NCI-H146 treated with DMSO at 0.1 percent for 48 hours (cell line): ENCODE data around the gene PRPF6.
A peak's percentile ranks its signal among the peaks of the same experiment; 100 is the strongest.

Experiments used
- DNase-seq: peaks from one replicate; lab custom pipeline; 2025; ENCODE audit not compliant: unreplicated experiment; lab: John Stamatoyannopoulos, UW

Gene PRPF6, protein sequence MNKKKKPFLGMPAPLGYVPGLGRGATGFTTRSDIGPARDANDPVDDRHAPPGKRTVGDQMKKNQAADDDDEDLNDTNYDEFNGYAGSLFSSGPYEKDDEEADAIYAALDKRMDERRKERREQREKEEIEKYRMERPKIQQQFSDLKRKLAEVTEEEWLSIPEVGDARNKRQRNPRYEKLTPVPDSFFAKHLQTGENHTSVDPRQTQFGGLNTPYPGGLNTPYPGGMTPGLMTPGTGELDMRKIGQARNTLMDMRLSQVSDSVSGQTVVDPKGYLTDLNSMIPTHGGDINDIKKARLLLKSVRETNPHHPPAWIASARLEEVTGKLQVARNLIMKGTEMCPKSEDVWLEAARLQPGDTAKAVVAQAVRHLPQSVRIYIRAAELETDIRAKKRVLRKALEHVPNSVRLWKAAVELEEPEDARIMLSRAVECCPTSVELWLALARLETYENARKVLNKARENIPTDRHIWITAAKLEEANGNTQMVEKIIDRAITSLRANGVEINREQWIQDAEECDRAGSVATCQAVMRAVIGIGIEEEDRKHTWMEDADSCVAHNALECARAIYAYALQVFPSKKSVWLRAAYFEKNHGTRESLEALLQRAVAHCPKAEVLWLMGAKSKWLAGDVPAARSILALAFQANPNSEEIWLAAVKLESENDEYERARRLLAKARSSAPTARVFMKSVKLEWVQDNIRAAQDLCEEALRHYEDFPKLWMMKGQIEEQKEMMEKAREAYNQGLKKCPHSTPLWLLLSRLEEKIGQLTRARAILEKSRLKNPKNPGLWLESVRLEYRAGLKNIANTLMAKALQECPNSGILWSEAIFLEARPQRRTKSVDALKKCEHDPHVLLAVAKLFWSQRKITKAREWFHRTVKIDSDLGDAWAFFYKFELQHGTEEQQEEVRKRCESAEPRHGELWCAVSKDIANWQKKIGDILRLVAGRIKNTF

DNA sequence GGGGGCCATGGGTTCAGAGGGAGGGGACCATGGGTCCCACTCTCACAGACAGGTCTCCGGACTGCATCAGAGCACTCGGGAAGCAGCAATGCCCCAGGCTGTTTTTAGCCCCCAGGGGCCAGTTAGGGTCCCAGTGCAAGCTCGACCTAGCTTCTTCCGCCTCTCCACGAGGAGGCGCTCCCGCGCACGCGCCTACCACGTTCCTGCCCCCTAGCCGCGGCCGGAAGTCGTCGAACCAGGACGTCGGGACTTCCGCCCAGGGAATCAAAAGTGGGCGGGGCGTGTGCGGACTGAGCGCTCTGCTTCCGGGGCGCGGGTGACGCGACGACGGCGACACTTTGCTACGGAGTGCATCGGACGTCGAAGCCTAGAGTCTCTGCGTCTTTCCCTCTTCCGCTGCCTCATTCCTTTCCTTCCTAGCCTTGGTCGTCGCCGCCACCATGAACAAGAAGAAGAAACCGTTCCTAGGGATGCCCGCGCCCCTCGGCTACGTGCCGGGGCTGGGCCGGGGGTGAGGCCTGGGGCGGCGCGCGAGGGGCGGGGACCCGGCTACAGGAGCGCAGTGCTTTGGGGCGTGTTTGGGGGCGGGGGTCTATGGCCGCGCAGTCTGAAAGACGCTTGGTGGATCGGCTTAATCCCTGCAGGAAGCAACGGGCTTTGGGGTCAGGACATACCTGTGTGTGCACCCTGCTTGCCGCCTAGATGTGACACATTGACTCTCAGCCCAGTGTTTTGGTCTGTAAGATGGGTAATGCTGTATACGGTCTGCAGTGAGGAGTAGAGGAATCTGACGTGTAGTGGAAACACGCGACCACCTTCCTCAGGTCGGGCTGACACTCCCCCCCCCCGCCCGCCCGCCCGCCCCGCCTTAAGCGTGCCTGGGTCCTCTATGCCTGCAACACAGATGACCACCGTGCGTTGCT lies at the start of gene PRPF6:
PRPF6 (plus strand) TSS at position 327 of the 923 bp plus-strand sequence; CDS start at position 441, 114 bp downstream.
- peak; percentile 96 for DNase-seq

DNA sequence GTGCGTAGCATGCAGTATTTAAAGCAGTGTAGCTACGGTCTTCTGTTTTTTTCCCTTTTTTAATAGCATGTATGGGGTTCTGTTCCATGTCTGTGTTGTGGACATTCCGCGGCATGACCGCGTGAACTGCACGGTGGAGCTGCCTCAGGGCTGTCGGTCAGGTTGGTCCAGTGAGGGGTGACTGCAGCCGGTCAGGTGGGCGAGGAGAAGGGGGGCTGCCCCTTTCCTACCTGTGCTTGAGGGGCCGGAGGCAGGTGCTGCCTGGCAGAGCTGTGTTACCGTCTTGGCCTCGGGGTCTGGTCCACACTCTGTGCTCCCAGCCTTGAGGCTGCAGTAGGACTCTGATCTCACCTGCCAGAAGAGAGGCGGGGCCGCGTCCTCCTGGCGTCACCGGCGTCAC lies 49.2 kb upstream of the PRPF6 start:
- no peak for DNase-seq

DNA sequence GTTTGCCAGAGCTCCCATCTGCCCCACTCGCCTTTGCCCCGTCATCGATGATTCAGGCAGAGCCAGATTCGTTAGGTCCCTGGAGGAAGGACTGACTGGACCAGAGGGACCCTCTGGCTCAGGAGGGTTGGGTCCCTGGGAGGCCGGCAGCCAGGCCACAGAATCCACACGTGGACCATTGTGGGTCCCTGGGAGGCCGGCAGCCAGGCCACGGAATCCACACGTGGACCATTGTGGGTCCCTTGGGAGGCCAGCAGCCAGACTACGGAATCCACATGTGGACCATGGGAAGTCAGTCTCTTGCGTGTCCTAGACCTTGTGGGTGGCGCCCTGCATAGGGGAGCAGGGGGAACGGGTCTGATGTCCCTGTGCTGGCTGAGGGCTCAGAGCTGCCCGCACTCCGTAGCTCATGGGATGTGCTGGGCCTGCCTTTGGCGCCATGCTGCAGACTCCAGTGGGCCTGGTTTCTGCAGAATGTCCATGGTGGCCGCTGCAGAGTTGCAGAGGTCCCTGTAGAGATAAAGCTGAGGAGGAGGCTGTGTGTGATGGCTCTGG lies 48.2 kb upstream of the PRPF6 start:
- no peak for DNase-seq

DNA sequence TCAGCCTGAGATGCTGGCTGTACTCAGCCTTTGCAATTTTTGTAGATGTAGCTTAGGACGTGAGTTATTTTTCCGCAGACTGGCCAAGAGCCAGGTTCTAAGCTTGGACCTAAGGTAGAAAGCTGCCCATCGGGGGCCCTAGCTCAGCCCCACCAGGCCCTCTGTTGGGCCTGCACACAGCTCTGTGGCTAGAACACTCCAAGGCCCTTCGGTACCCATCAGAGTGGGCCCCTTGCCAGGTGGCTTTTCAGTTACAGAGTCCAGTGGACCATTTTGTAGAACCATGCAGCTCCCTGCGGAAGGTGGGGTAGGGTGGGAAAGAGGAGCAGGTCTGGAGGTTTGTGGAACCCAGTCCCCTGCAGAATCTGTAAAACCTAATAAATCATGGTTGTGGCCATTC lies 47.3 kb upstream of the PRPF6 start:
- no peak for DNase-seq

DNA sequence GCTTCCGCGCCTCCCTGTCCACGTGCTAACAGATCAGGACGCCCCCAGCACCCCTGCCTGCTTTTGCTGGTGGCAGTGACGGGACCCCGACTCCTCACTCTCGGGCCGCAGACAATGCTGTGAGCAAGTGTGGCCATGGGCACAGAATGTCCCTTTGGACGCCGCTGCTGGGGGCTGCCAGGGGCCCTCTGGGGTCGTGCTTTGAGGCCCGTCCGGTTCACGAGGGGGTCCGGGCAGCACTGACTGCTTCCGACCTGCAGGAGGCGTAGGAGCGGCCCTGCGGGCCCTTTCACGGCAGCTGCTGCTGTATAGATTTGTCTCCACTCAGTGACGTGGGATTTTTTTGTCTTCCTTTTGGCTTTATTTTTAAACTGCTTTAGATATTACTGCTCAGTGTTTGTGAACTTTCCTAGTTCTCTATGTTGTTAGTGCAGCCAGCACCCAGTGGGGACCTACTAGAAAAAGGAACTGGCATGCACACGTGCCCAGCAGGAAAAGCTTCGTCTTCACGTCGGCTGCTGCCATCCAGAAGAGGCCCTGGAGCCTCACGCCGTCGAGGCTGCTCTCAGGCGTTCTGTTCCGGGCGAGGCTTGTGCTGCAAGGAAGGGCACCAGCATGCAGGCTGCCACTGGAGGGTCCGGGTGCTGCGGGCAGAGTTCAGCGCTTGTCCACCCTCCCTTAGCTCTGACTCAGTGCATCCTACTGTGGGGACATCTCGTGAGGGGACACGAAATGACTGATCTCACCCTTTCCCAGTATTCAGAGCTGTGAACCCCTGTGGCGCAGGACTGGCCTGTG lies 46.5 kb upstream of the PRPF6 start:
- DNase-seq: no peak

DNA sequence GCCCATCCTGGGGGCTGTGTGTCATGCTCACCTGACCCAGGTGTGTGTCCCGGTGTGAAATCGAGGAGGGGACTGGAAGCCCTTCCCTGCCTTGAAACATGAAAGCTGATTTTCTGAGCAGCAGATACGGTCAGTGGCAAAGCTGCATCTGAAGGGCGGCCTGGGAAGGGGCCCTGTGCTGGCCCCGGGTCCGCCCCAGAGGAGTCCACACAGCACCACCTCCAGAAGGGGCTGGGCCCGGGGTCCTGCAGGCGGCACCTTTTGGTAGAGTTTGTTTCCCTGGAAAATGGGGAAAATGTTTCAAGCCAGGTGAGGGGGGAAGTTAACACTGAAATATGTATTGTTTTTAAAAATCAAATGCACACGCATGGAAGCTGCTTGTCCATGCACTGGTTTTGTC lies 45.5 kb upstream of the PRPF6 start:
- DNase-seq: no peak

DNA sequence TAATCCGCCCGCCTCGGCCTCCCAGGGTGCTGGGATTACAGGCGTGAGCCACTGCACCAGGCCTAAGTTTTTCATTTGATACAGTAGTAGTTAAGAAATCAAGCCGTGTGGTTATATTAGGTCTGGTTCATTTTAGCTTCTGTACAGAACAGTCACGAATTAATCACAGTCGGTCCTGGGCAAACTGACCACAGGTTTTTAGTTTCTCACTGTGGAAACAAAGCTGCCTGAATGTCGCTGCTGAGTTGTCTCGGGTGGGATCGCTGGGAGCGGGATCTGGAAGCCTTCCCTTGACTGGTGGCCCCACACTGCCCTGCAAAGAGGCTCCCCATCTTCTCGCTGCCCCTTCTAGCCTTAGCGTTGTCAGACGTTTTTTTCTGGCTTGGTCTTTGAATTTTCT lies 43.3 kb upstream of the PRPF6 start:
- no peak for DNase-seq

DNA sequence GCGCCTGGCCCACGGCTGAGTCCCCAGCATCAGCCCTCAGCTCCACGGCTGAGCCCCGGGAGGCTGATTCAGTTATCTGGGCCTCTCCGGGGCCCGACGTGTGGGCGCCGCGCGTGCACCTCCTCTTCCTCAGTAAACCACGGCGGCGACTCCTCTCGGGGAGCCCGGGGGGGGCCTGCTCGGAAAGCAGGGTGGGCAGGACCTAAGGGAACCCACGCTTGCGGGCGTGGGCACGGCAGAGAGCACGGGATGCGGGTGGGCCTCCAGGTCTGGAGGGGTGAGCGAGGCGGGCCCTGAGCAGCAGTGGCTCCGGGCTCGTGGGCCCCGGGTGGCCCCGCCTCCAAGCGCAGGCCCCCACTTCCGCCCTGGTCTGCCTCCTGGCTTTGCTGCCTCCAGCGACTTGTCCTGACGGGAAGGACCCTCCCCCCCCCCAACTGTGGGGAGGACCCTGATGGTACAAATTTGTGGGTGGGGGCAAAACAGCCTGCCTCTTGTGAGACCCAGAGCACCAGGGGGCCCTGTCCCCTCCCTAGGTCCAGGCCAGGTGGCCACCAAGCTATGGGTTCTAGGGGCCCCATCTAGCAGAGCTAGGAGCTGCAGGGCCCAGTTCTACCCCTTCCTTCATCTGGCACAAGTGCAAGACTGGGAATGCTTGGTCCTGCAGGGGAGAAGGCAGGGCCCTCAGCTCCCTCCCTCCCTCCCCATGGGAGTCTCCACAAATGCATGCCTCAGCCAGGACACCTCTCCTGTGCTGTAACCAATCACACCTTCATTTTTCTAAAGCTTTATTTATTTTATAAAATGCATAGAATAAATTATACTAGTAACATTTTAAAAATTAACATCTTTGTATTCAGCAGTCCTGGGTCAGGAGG lies 41.6 kb upstream of the PRPF6 start:
- no peak for DNase-seq

DNA sequence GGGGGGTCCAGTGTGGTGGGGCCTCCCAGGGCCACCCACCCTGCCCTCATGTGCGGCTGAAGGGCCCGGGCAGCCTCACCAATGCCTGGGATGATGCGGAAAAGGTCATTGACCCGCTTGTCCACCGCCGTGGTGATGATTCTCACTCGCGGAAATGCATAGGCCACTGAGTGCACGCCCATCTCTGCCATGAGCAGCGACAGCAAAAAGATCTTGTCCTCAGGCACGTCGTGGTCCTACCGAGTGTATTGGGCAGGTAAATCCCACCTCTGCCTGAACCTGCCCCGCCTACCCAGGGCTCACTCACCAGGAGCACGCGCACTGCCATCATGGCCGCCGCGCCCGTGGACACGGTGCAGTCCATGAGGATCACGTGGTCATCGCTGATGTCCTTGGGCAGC lies 40.9 kb upstream of the PRPF6 start:
- no peak for DNase-seq

DNA sequence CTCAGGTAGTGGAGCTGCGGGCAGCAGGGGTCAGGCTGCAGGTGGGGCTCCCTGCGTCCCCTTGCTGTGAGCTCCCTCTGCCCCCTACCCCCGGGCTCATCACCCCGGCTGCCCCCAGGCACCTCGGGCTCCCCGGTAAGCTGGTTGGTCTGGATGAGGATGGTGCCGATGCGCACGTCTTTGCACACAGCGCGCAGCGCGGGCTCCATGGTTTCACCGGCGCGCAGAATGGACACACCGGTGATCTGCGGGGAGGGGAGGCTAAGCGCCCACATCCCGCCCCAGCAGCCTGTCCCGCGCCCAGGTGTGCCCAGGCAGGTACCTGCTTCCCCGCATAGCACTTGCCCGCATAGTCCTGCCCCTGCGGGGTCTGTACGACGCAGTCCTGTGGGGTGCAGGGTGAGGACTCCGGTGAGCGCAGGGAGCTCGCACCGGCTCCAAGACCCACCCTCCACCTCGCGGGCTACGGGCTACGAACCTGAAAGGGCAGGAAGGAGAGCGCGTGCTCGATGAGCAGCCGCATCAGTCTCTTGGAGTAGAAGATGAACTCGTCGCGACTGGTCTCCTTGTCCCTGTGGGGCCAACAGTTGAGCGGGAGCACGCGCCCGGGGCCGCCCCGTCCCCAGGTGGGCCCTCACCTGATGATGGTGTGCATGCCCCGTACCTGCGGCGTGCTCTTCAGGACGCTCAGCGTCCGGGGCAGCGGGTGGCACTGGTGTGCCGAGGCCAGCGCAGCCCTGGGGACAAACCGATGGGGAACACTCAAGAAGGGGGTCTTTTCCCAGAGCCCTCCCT lies 40.3 kb upstream of the PRPF6 start:
- no peak for DNase-seq

DNA sequence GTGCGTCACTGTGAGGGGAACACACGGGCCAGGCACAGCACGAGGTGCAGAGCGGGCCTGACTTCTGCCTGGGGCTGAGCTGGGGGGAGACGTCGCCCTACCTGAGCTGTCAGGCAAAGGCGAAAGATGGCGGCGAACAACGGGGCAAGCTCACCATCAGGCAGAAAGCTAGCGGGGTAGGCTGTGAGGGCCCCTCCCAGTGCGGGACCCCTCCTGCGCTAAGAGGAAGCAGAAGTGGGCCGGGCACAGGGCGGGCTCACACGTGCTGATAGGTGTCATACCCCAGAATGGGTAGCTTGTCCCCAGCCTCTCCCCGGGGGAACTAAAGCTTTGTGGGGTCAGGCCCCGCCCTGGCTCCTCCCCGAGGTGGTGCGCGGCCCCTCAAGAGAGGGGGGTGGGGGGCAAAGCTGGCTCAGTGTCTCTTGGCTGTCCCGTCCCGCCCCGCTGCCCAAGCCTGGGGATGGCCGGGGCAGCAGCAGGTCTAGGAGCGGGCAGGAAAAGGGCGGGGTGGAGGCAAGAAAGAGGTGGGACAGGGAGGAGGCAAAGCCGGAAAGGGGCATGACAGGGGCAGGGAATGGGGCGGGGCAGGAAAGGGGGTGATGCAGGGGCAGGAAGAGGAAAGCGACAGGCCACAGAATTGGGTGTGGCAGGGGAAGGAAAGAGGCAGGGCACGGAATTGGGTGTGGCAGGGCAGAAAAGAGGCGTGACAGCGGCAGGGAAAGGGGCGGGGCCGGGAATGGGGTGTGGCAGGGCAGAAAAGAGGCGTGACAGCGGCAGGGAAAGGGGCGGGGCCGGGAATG lies 39.5 kb upstream of the PRPF6 start:
- no peak for DNase-seq

DNA sequence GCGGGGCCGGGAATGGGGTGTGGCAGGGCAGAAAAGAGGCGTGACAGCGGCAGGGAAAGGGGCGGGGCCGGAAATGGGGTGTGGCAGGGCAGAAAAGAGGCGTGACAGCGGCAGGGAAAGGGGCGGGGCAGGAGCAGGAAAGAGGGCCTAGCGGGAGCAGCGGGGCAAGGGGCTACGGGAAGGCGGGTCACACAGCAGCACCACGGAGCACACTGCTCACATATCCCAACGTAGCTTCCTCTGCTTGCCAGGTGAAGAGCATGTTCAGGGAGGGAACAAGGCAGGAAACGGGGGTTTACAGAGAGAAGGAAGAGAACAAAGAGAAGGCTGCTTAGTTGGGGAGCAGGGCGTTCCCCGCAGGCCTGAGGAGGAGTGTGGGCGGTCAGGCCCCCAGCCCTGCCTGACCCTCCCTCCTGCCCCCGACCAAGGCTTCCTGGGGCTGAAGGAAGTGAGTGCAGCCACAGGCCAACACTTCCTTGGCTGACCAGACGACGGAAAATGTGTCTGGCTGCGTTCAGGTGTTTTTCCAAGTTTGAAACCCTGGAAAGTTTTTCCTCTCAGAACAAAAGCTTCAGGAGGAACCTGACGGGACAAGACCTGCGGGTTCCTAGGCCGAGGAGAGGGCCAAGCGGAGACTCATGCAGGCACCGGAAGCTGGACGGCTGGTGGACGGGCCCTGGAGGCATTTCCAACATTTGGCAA lies 38.5 kb upstream of the PRPF6 start:
- DNase-seq: no peak

DNA sequence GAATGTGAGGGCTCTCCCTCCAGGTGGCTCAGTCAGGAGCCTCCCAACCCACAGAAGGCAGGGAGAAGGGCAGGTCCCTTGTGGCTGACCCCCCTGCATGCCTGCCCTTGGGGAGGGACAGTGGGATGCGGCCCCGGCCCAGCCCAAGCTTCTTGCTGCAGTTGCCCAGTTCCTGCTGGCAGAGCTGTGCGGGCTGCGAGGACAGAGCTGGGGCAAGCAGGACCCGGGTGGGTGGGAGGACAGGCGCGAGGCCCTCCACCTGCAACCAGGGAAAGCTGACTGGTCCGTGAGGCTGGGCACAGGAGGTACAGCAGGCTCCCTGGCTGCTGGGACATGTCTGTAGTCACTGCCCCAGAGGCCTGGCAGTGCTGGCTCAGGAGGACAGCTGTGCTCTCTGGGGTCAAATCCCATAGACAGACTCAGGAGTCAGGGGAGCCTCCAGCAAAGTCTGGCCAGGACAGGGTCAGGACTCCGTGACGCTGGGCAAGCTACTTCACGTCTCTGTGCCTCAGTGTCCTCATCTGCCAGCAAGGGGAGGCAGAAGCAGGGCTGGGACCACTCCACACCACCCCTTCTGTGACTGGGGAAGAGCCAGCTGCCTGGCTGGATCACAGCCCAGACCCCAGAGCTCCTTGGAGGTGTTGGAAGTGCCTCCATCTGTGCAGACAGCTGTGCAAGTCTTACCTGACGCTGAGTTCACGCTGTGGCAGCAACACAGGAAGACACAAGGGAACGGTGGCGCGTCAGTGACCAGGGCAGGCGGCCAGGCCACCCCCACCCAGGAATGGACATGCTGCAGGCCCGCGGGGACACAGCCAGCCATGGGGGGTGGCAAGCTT lies 37.7 kb upstream of the PRPF6 start:
- DNase-seq: no peak

DNA sequence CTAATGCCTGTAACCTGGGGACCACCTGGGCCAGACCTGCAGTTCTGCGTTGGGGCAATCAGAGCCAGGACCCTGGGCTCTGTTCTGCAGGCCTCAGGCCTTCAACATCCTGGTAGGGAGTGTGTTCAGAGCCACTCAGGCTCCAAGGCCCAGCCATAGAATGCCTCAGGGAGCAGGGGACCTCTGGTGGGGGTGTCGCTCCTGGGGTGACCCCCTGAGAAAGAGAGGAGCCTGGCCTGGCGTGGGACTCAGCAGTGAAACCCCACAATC lies 37.2 kb upstream of the PRPF6 start:
- DNase-seq: no peak

DNA sequence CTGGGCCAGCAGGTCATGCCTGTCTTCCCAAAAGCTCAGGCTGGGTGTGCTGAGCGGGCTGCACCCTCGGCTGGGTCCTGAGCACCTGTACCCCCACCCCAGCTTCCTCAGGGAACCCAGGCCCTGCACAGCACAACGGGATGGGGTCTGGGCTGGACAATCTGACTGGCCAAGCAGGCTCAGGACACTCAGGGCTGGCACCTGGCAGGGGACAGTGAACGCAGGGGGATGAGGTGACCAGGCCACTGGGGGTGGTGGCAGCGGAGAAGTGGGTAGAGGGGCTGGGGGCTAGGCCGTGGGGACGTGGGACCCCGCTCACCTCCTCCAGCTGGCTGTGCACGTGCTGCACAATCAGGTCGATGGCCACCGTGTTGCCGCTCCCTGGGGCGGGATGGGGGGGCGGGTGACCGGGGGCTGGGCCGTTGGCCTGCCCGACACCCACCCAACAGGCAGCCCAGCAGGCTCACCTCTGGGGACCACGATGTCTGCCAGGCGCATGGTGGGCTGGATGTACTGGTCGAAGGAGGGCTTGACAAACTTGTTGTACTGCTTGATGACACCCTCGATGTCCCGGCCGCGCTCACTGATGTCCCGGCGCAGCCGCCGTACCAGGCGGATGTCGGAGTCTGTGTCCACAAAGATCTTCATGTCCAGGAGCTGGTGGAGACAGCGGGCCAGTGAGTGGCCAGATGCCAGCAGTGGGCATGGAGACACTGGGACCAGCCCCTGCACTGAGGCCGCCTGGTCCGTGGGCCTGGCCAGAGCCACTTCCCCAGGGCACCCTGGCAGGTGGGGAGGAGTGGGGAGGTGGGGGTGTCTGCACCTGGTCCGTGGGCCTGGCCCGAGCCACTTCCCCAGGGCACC lies 36.6 kb upstream of the PRPF6 start:
- no peak for DNase-seq
